GM12891 (cell line): Measurements from ENCODE around the gene ANKRD55.

Experiments used
- PAX5 ChIP-seq: IDR thresholded peaks from 2 replicates; pipeline ENCODE4 v1.6.1; 2011; ENCODE audit warnings: low read length, moderate library complexity, mild to moderate bottlenecking; ENCODE audit not compliant: insufficient read depth, severe bottlenecking
- POLR2A ChIP-seq: IDR thresholded peaks from 2 replicates; pipeline ENCODE4 v1.6.1; 2011; ENCODE audit warnings: low read depth, low read length, control low read depth
- POLR2AphosphoS5 ChIP-seq: IDR thresholded peaks from 2 replicates; pipeline ENCODE4 v1.6.1; 2011; ENCODE audit warnings: low read depth, low read length, control low read depth
- POU2F2 ChIP-seq: IDR thresholded peaks from 2 replicates; pipeline ENCODE4 v1.6.1; 2011; ENCODE audit warnings: low read depth, mild to moderate bottlenecking, control low read depth, low read length, moderate library complexity
- SPI1 ChIP-seq: IDR thresholded peaks from 2 replicates; pipeline ENCODE4 v1.6.1; 2011; ENCODE audit warnings: low read depth, low read length, control low read depth
- TAF1 ChIP-seq: IDR thresholded peaks from 2 replicates; pipeline ENCODE4 v1.6.1; 2011; ENCODE audit warnings: low read depth, low read length, control low read depth

DNA sequence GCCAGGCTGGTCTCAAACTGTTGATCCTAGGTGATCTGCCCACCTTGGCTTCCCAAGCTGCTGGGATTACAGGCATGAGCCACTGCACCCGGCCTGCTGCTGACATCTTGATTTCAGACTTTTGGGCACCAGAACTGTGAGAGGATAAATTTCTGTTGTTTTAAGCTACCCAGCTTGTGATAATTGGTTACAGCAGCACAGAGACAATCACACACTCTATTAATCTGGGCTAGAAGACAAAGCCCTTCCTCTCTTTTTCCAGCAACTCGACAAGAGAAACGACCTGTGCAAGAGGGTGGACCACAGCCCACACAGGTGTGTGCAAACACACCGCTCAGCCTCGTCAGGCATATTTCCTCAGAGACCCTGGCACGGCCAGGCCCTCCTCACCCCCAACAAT, 4.5 kb downstream of the ANKRD55 start:
- TF ChIP-seq POLR2AphosphoS5 (no peak), POLR2A (no peak), TAF1 (no peak), SPI1 (no peak), POU2F2 (no peak), PAX5 (no peak)
